HEK293 (cell line): ENCODE results near the gene DEF6.

Source experiments
- KLF7 ChIP-seq: fragments of 450-650 bp; formaldehyde crosslinking; IDR thresholded peaks from 2 replicates; pipeline ENCODE4 v1.5.1; 2016; ENCODE audit warnings: missing biosample characterization, missing genetic modification characterization, borderline replicate concordance
- SETDB1 ChIP-seq: IDR thresholded peaks from one replicate; pipeline ENCODE4 v1.6.1; 2017; ENCODE audit warnings: mild to moderate bottlenecking, low read length, moderate library complexity, mixed read lengths; ENCODE audit not compliant: insufficient read length
- SP2 ChIP-seq: fragments of 450-650 bp; formaldehyde crosslinking; IDR thresholded peaks from 2 replicates; pipeline ENCODE4 v1.5.1; 2016; ENCODE audit warnings: missing biosample characterization, missing genetic modification characterization
- ZBTB26 ChIP-seq: fragments of 450-650 bp; formaldehyde crosslinking; optimal IDR thresholded peaks from 2 replicates; pipeline ENCODE3; 2016; ENCODE audit warnings: missing biosample characterization, mild to moderate bottlenecking, missing genetic modification characterization
- ZNF292 ChIP-seq: fragments of 450-650 bp; formaldehyde crosslinking; IDR thresholded peaks from 2 replicates; pipeline ENCODE4 v1.5.1; 2016; ENCODE audit warnings: low read depth, missing biosample characterization, missing genetic modification characterization, borderline replicate concordance
- ZNF302 ChIP-seq: fragments of 450-650 bp; formaldehyde crosslinking; IDR thresholded peaks from 2 replicates; pipeline ENCODE4 v1.5.1; 2016; ENCODE audit warnings: missing biosample characterization, missing genetic modification characterization, low read depth
- ZNF311 ChIP-seq: fragments of 450-650 bp; formaldehyde crosslinking; IDR thresholded peaks from 2 replicates; pipeline ENCODE4 v1.5.1; 2017; ENCODE audit warnings: missing biosample characterization, missing genetic modification characterization, borderline replicate concordance
- ZNF514 ChIP-seq: fragments of 450-650 bp; formaldehyde crosslinking; IDR thresholded peaks from 2 replicates; pipeline ENCODE4 v1.5.1; 2016; ENCODE audit warnings: missing biosample characterization, missing genetic modification characterization
- ZNF76 ChIP-seq: fragments of 450-650 bp; formaldehyde crosslinking; IDR thresholded peaks from 2 replicates; pipeline ENCODE4; 2016; ENCODE audit warnings: low read depth, missing biosample characterization, missing genetic modification characterization, borderline replicate concordance
- TF ChIP-seq, protein P1 (sequence below): fragments of 450-650 bp; formaldehyde crosslinking; IDR thresholded peaks from 2 replicates; pipeline ENCODE4 v1.5.1; 2016; ENCODE audit warnings: missing biosample characterization, missing genetic modification characterization

GRCh38 chr6:35304299-35304698 is 6.7 kb downstream of the DEF6 start:
- TF ChIP-seq SETDB1 (no peak), ZNF292 (tag by site-specific recombination) (no peak), ZNF514 (tag by site-specific recombination) (no peak), ZBTB26 (tag by site-specific recombination) (no peak), ZNF302 (no peak), ZNF311 (no peak), ZNF76 (tag by site-specific recombination) (no peak), SP2 (no peak), KLF7 (no peak)
- TF ChIP-seq, protein P1, sequence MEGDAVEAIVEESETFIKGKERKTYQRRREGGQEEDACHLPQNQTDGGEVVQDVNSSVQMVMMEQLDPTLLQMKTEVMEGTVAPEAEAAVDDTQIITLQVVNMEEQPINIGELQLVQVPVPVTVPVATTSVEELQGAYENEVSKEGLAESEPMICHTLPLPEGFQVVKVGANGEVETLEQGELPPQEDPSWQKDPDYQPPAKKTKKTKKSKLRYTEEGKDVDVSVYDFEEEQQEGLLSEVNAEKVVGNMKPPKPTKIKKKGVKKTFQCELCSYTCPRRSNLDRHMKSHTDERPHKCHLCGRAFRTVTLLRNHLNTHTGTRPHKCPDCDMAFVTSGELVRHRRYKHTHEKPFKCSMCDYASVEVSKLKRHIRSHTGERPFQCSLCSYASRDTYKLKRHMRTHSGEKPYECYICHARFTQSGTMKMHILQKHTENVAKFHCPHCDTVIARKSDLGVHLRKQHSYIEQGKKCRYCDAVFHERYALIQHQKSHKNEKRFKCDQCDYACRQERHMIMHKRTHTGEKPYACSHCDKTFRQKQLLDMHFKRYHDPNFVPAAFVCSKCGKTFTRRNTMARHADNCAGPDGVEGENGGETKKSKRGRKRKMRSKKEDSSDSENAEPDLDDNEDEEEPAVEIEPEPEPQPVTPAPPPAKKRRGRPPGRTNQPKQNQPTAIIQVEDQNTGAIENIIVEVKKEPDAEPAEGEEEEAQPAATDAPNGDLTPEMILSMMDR = no peak
